ENCODE measurements around the gene ZNF425. TPM values are rescaled to one million over a fixed set of nuclear protein-coding genes. Genes with fewer than 3 reads are reported as not detected.

The ZNF425 gene
- total and polyA plus RNA-seq, 2 experiments from 2014 or later, result 4.3 to 5.0 TPM

DNA sequence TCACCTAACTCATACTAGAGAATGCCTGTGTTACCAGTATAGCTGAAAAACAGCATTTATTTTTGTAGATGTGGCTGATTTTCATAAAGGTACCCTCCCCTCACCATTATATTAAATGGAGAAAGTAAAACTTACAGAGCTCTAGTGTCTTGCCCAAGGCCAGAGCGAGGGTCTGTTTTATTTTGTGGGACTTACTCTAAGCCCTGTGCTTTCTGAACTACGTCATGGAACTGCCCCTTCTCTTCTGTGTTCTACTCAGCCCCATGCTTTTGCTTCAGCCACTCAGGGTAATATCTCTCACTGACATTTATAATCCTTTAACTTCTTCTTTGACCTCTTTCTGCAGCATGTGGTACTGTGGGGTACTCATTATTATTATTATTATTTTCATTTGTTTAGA is 25.3 kb downstream of the ZNF425 start (continued):
- no peak for TF ChIP-seq CTCF (conservative IDR thresholded peaks at IDR 0.05; ENCODE audit: low read depth in 2 of 2)
- no peak for TF ChIP-seq EZH2phosphoT487 (IDR thresholded peaks at IDR 0.05; ENCODE audit: unreplicated experiment)
- TF ChIP-seq POLR2AphosphoS5 (IDR thresholded peaks at IDR 0.05; ENCODE audit: low read depth), result no peak
- TF ChIP-seq STAT1 (IDR thresholded peaks at IDR 0.05; ENCODE audit: unreplicated experiment), result no peak
- TF ChIP-seq JUNB (IDR thresholded peaks at IDR 0.05; ENCODE audit: unreplicated experiment), result no peak
- no peak for TF ChIP-seq NANOG (IDR thresholded peaks at IDR 0.05; ENCODE audit: borderline replicate concordance)
- TF ChIP-seq ZNF114 (CRISPR knock-in tag; IDR thresholded peaks at IDR 0.05), result no peak

DNA sequence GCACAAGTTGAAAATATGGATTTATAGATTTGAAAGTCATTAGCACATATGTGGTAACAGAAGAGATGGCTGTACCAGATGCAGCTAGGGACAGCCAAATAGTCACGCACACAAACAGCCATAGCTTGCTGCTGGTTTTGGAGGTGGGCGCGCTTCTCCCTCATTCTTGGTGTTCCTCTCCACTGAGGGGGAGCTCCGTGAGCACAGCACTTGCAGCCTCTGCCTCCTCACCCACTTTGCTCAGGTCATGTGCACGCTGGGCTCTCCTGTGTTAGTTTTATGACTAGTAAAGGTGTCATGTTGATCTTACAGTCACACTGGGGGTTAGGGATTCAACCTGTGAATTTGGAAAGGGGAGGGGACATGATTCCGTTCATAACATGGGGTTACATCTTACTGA is 27.1 kb downstream of the ZNF425 start:
- 0 out of 2 replicates have a peak overlapping the region, but pooled peaks have one; percentile 10 for H2AFZ ChIP-seq
- Mint-ChIP-seq H3K4me3 (no peak overlapping the region), H3K4me1 (peaks cover 10% of the 10 kb centered on the region), H3K27me3 (ENCODE audit: insufficient read depth, low read depth, poor library complexity) (peaks cover 10% of the 10 kb centered on the region), H3K9me3 (no peaks in the 10 kb centered on the region), H3K36me3 (ENCODE audit: low read depth) (peaks cover 13% of the 10 kb centered on the region), H3K27ac (no peak overlapping the region)
- no peaks in the 10 kb centered on the region for H3F3A ChIP-seq (replicated peaks; ENCODE audit: low read depth)
- ATAC-seq, result no peak
- no peak overlapping the region for H3K4me3 ChIP-seq
- H4K20me1 ChIP-seq (replicated peaks; ENCODE audit: insufficient read depth), result no peaks in the 10 kb centered on the region
- H3K27me3 ChIP-seq (ENCODE audit: insufficient read depth), result no peaks in the 10 kb centered on the region
- TF ChIP-seq ZNF331 (CRISPR knock-in tag; IDR thresholded peaks at IDR 0.05; ENCODE audit: low read depth) (no peak), CTCF (conservative IDR thresholded peaks at IDR 0.05; ENCODE audit: low read depth in 2 of 2) (no peak), EZH2phosphoT487 (IDR thresholded peaks at IDR 0.05; ENCODE audit: unreplicated experiment) (no peak)
- H3K36me3 ChIP-seq (ENCODE audit: insufficient read depth), result no peaks in the 10 kb centered on the region
- H3K27ac ChIP-seq (ENCODE audit: low read depth), result no peak overlapping the region
- H3K4me1 ChIP-seq (ENCODE audit: insufficient read depth), result no peaks in the 10 kb centered on the region
- no peak for DNase-seq (ENCODE audit: low spot score)
- no peaks in the 10 kb centered on the region for H3K9me2 ChIP-seq (ENCODE audit: insufficient read depth)
- no peaks in the 10 kb centered on the region for H3K79me2 ChIP-seq (replicated peaks; ENCODE audit: insufficient read depth)
- no peak overlapping the region for H3K4me2 ChIP-seq

DNA sequence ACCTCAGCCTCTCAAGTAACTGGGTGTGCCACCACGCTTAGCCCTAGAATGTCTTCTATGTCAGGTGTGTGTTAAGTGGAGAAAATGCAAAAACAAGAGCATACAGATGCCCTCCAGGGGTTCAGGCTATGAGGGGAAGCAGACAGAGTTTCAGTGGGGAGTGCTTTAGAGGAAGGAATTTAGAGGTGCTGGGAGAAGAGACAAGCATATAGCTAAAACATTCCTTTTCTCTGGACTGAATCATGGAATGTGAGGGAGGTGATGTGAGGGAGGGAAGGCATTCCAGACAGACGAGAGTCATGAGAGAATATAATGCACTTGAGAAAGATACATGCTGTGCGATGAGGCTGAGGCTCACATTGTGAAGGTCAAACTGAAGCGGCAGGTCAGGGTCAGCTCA is 29.0 kb downstream of the ZNF425 start:
- DNase-seq (ENCODE audit: low spot score), result peak; percentile 76
- peak overlapping the region; percentile 56; the same call in 1 of the 2 replicates for H3K27ac ChIP-seq (ENCODE audit: low read depth)
- H3K4me3 Mint-ChIP-seq, result no peak overlapping the region; the same call in 2 of the 3 replicates
- H3K79me2 ChIP-seq (replicated peaks; ENCODE audit: insufficient read depth), result no peaks in the 10 kb centered on the region
- H3K27ac Mint-ChIP-seq, result no peak overlapping the region
- no peak overlapping the region for H3K4me3 ChIP-seq
- ATAC-seq, result peak; percentile 71
- H3K9me2 ChIP-seq (ENCODE audit: insufficient read depth), result no peaks in the 10 kb centered on the region
- H4K20me1 ChIP-seq (replicated peaks; ENCODE audit: insufficient read depth), result no peaks in the 10 kb centered on the region
- H3K36me3 ChIP-seq (ENCODE audit: insufficient read depth), result no peaks in the 10 kb centered on the region
- H3K4me2 ChIP-seq, result no peak overlapping the region
- H3K4me1 ChIP-seq (ENCODE audit: insufficient read depth), result no peaks in the 10 kb centered on the region
- no peaks in the 10 kb centered on the region; the same call in 1 of the 3 replicates for H3K36me3 Mint-ChIP-seq (ENCODE audit: low read depth)
- no peaks in the 10 kb centered on the region for H3K27me3 ChIP-seq (ENCODE audit: insufficient read depth)
- H2AFZ ChIP-seq, result no peak overlapping the region
- peaks cover 10% of the 10 kb centered on the region for H3K27me3 Mint-ChIP-seq (ENCODE audit: insufficient read depth, low read depth, poor library complexity)
- no peaks in the 10 kb centered on the region for H3K9me3 Mint-ChIP-seq
- no peaks in the 10 kb centered on the region for H3F3A ChIP-seq (replicated peaks; ENCODE audit: low read depth)
- H3K4me1 Mint-ChIP-seq, result peaks cover 15% of the 10 kb centered on the region
- TF ChIP-seq, protein P1, sequence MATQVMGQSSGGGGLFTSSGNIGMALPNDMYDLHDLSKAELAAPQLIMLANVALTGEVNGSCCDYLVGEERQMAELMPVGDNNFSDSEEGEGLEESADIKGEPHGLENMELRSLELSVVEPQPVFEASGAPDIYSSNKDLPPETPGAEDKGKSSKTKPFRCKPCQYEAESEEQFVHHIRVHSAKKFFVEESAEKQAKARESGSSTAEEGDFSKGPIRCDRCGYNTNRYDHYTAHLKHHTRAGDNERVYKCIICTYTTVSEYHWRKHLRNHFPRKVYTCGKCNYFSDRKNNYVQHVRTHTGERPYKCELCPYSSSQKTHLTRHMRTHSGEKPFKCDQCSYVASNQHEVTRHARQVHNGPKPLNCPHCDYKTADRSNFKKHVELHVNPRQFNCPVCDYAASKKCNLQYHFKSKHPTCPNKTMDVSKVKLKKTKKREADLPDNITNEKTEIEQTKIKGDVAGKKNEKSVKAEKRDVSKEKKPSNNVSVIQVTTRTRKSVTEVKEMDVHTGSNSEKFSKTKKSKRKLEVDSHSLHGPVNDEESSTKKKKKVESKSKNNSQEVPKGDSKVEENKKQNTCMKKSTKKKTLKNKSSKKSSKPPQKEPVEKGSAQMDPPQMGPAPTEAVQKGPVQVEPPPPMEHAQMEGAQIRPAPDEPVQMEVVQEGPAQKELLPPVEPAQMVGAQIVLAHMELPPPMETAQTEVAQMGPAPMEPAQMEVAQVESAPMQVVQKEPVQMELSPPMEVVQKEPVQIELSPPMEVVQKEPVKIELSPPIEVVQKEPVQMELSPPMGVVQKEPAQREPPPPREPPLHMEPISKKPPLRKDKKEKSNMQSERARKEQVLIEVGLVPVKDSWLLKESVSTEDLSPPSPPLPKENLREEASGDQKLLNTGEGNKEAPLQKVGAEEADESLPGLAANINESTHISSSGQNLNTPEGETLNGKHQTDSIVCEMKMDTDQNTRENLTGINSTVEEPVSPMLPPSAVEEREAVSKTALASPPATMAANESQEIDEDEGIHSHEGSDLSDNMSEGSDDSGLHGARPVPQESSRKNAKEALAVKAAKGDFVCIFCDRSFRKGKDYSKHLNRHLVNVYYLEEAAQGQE (IDR thresholded peaks at IDR 0.05; ENCODE audit: unreplicated experiment), result no peak
- TF ChIP-seq CREB1 (CRISPR knock-in tag; IDR thresholded peaks at IDR 0.05; ENCODE audit: low read depth), result no peak
- TF ChIP-seq POLR2AphosphoS5 (IDR thresholded peaks at IDR 0.05; ENCODE audit: low read depth), result no peak
- no peak for TF ChIP-seq STAT1 (IDR thresholded peaks at IDR 0.05; ENCODE audit: unreplicated experiment)
- TF ChIP-seq ZNF331 (CRISPR knock-in tag; IDR thresholded peaks at IDR 0.05; ENCODE audit: low read depth), result no peak
- no peak for TF ChIP-seq EZH2phosphoT487 (IDR thresholded peaks at IDR 0.05; ENCODE audit: unreplicated experiment)
- no peak for TF ChIP-seq ETS1 (IDR thresholded peaks at IDR 0.05)
- TF ChIP-seq ZNF114 (CRISPR knock-in tag; IDR thresholded peaks at IDR 0.05), result no peak

Measured in GM23338 (cell line).